HCT116 (cell line): ENCODE measurements around the gene ENSA. TPM values are rescaled to one million over a fixed set of nuclear protein-coding genes. Genes with fewer than 3 reads are reported as not detected.

Source experiments
- ATAC-seq: fragments of 200-7000 bp; cut with Tn5 transposase; 2 replicates; pipeline ENCODE4 v1.9.1; 2020; ENCODE audit warnings: mild to moderate bottlenecking, moderate library complexity
- BruUV-seq: library from RNA; stranded (reverse); fragments of 400-500 nt; replicated peaks from 2 replicates; lab custom pipeline; 2021; lab: Mats Ljungman, UMichigan
- CTCF ChIA-PET: fragments of 300-600 bp; sonication (Branson Sonifier 250); formaldehyde crosslinking; loops from one replicate; lab custom pipeline; 2021; ENCODE audit warnings: antibody characterized with exemption; lab: Charles Lee
- POLR2A ChIA-PET: fragments of 300-600, 350-600 bp; sonication (Branson Sonifier 250); formaldehyde crosslinking; loops from one replicate; lab custom pipeline; 2021; ENCODE audit warnings: antibody characterized with exemption; lab: Charles Lee
- RAD21 ChIA-PET, 2 experiments: fragments of 300-600 bp; sonication (Branson Sonifier 250); formaldehyde crosslinking; loops; one replicate each; lab custom pipeline; 2023; ENCODE audit warnings: low total read pairs in 2 of 2; ENCODE audit not compliant: uncharacterized antibody in 2 of 2, unreplicated experiment in 2 of 2, low non-redundant PET in 1 of 2; lab: Charles Lee
- DNase-seq: peaks from one replicate; pipeline ENCODE4 v3.0.0-alpha.2; 2010; ENCODE audit warnings: low read depth, low spot score
- H2AFZ ChIP-seq: fragments of 200-600 bp; shearing (Covaris generic), sonication (generic); 2 replicates; pipeline ENCODE4 v1.6.1; 2017; ENCODE audit warnings: low read depth, mixed run types, mixed read lengths, antibody characterized with exemption, low read length; ENCODE audit not compliant: poor library complexity, severe bottlenecking
- H3K27ac ChIP-seq: 2 replicates; pipeline ENCODE4 v1.5.1; 2012; ENCODE audit warnings: low read depth, low read length
- H3K27me3 ChIP-seq: fragments of 200-600 bp; sonication (generic); 2 replicates; pipeline ENCODE4 v1.6.1; 2016; ENCODE audit warnings: mixed run types, low read length, mixed read lengths; ENCODE audit not compliant: insufficient read depth
- H3K36me3 ChIP-seq, 2 experiments: fragments of 200-500 bp in 1 of 2; fragments of 200-600 bp in 1 of 2; sonication (Bioruptor generic) in 1 of 2; sonication (generic) in 1 of 2; 2 replicates each; pipeline versions ENCODE4 v1.5.1 to v1.6.1; 2014 to 2016; ENCODE audit warnings: low read length in 2 of 2, inconsistent platforms in 1 of 2, mixed read lengths in 1 of 2, mixed run types in 1 of 2; ENCODE audit not compliant: insufficient read depth in 2 of 2, control insufficient read depth in 1 of 2
- H3K4me1 ChIP-seq, 2 experiments: fragments of 200-600 bp in 1 of 2; sonication (generic) in 1 of 2; 2 replicates each; pipeline versions ENCODE4 v1.5.1 to v1.6.1; 2012 to 2017; ENCODE audit warnings: low read length in 2 of 2, inconsistent platforms in 1 of 2, mild to moderate bottlenecking in 1 of 2, mixed read lengths in 1 of 2, mixed run types in 1 of 2, moderate library complexity in 1 of 2; ENCODE audit not compliant: insufficient read depth in 2 of 2, control insufficient read depth in 1 of 2
- H3K4me2 ChIP-seq: fragments of 200-600 bp; sonication (generic); 2 replicates; pipeline ENCODE4 v1.6.1; 2017; ENCODE audit warnings: mixed run types, low read length, mixed read lengths
- H3K4me3 ChIP-seq, 2 experiments: fragments of 200-600 bp in 1 of 2; sonication (generic) in 1 of 2; replicated peaks in 1 of 2; 2 replicates each; pipeline ENCODE4 v1.5.1; 2011 to 2016; ENCODE audit warnings: low read length in 2 of 2, control low read depth in 1 of 2, low read depth in 1 of 2, mild to moderate bottlenecking in 1 of 2, mixed read lengths in 1 of 2, mixed run types in 1 of 2
- H3K79me2 ChIP-seq: fragments of 200-600 bp; sonication (generic); 2 replicates; pipeline ENCODE4 v1.6.1; 2017; ENCODE audit warnings: mild to moderate bottlenecking, mixed run types, low read length, moderate library complexity, mixed read lengths; ENCODE audit not compliant: insufficient read depth
- H3K9ac ChIP-seq: fragments of 200-600 bp; sonication (generic); 2 replicates; pipeline ENCODE4 v1.6.1; 2016; ENCODE audit warnings: low read length, mixed read lengths
- H3K9me2 ChIP-seq: fragments of 200-600 bp; sonication (generic), shearing (Covaris generic); 2 replicates; pipeline ENCODE4 v1.6.1; 2017; ENCODE audit warnings: mixed run types, mild to moderate bottlenecking, moderate library complexity; ENCODE audit not compliant: insufficient read depth
- H3K9me3 ChIP-seq, 2 experiments: fragments of 200-500 bp in 1 of 2; fragments of 200-600 bp in 1 of 2; sonication (Bioruptor generic) in 1 of 2; sonication (generic) in 1 of 2; 2 replicates each; pipeline ENCODE4 v1.6.1; 2014 to 2017; ENCODE audit warnings: low read length in 2 of 2, mixed read lengths in 2 of 2, inconsistent platforms in 1 of 2, low read depth in 1 of 2, mild to moderate bottlenecking in 1 of 2, mixed run types in 1 of 2, moderate library complexity in 1 of 2; ENCODE audit not compliant: control insufficient read depth in 1 of 2, insufficient read depth in 1 of 2
- H4K20me1 ChIP-seq: fragments of 200-600 bp; sonication (generic), shearing (Covaris generic); 2 replicates; pipeline ENCODE4 v1.6.1; 2017; ENCODE audit warnings: mixed run types, mild to moderate bottlenecking, moderate library complexity; ENCODE audit not compliant: insufficient read depth
- ELF1 ChIP-seq: IDR thresholded peaks from 2 replicates; pipeline ENCODE4 v1.6.1; 2012; ENCODE audit warnings: low read depth, borderline replicate concordance
- EZH2phosphoT487 ChIP-seq: fragments of 200-600 bp; IDR thresholded peaks from 2 replicates; pipeline ENCODE4 v1.6.1; 2018; ENCODE audit warnings: antibody characterized with exemption, borderline replicate concordance
- MAX ChIP-seq: IDR thresholded peaks from 2 replicates; pipeline ENCODE4 v1.6.1; 2012
- POLR2AphosphoS5 ChIP-seq: IDR thresholded peaks from 2 replicates; pipeline ENCODE4 v1.6.1; 2011; ENCODE audit warnings: mild to moderate bottlenecking, low read depth, low read length, moderate library complexity
- RAD21 ChIP-seq: IDR thresholded peaks from 2 replicates; pipeline ENCODE4 v1.6.1; 2012; ENCODE audit warnings: low read depth, mild to moderate bottlenecking
- REST ChIP-seq: IDR thresholded peaks from 2 replicates; pipeline ENCODE4 v1.6.1; 2012; ENCODE audit warnings: low read depth
- TCF7L2 ChIP-seq: IDR thresholded peaks from 2 replicates; pipeline ENCODE4 v1.7.0; 2011; ENCODE audit warnings: borderline replicate concordance, inconsistent platforms; ENCODE audit not compliant: insufficient read depth, insufficient read length; ENCODE audit errors: extremely low read depth
- ZBTB33 ChIP-seq: IDR thresholded peaks from 2 replicates; pipeline ENCODE4 v1.6.1; 2011; ENCODE audit warnings: mild to moderate bottlenecking, low read length, moderate library complexity; ENCODE audit not compliant: insufficient replicate concordance; ENCODE audit errors: extremely low read depth
- ZNF274 ChIP-seq: fragments of 200-500 bp; sonication (Bioruptor generic); IDR thresholded peaks from 2 replicates; pipeline ENCODE4 v1.6.1; 2014; ENCODE audit warnings: mild to moderate bottlenecking, low read depth, low read length, inconsistent platforms
- intact Hi-C: fragments of 100-400 bp; cut with micrococcal nuclease; formaldehyde crosslinking; loops from 2 replicates; pipeline ENCODE4 v1.10.0; 2022
- total RNA-seq: library from RNA; stranded (reverse); gene quantifications from one replicate; pipeline ENCODE4 v1.2.1, GENCODE V29; 2021; ENCODE audit not compliant: unreplicated experiment

The ENSA gene
- total RNA-seq, 1 experiment from 2014 or later, result 130 TPM

- peaks cover 8 to 10% of the 10 kb centered on the region in 2 experiments for H3K4me1 ChIP-seq
- no peak overlapping the region for H3K4me2 ChIP-seq
- no peaks in the 10 kb centered on the region for H3K27me3 ChIP-seq
- no peak overlapping the region for H3K9ac ChIP-seq
- TF ChIP-seq POLR2AphosphoS5 (no peak), RAD21 (no peak), ELF1 (no peak), ZBTB33 (no peak), REST (no peak), MAX (no peak), ZNF274 (no peak), TCF7L2 (no peak), EZH2phosphoT487 (no peak)
- TF ChIP-seq, all 23 proteins: peak for 0
- Histone ChIP-seq H2AFZ (no peak overlapping the region), H3K27ac (no peak overlapping the region), H4K20me1 (no peaks in the 10 kb centered on the region), H3K9me2 (no peaks in the 10 kb centered on the region), H3K4me3 (no peak overlapping the region), H3K36me3 (peaks cover 4 to 8% of the 10 kb centered on the region in 2 experiments; a peak in 3 of 4 replicates), H3K79me2 (no peaks in the 10 kb centered on the region), H3K9me3 (no peaks in the 10 kb centered on the region)
- ChIA-PET RAD21 (no interaction called here), POLR2A (no interaction called here), CTCF (no interaction called here)
- DNase-seq, result no peak
- intact Hi-C loops, result no loop called here
- ATAC-seq, result no peak
- no TSS peak for BruUV-seq
These were observed 20.8 kb upstream of the ENSA start for GRCh38 chr1:150650193-150650592.
